PC-9 (cell line): ENCODE results near the gene LAMC3.

ENCODE experiments used
- CTCF ChIP-seq: fragments of 200-600 bp; sonication (generic); conservative IDR thresholded peaks from 2 replicates; pipeline ENCODE4 v1.6.1; 2017; ENCODE audit warnings: mixed run types, antibody characterized with exemption, mild to moderate bottlenecking, moderate library complexity
- EZH2 ChIP-seq: fragments of 200-600 bp; sonication (generic); IDR thresholded peaks from 2 replicates; pipeline ENCODE4 v1.8.0; 2017; ENCODE audit warnings: antibody characterized with exemption, low read depth

GRCh38 chr9:131111186-131111853 is 102.3 kb downstream of the LAMC3 start:
- TF ChIP-seq EZH2 (no peak), CTCF (no peak)
